Type B pancreatic cell (in vitro differentiated cells): ENCODE results near the gene CDHR2. TPM values are rescaled to one million over a fixed set of nuclear protein-coding genes. Genes with fewer than 3 reads are reported as not detected.

ENCODE experiments used
- DNase-seq: peaks from one replicate; pipeline ENCODE4 v3.0.0; 2021; ENCODE audit warnings: mixed read lengths; ENCODE audit not compliant: unreplicated experiment; ENCODE audit errors: extremely low spot score
- H3K27ac Mint-ChIP-seq: 2 replicates; pipeline ENCODE4 v1.8.0; 2021; ENCODE audit warnings: mild to moderate bottlenecking, mixed read lengths
- H3K27me3 Mint-ChIP-seq: 2 replicates; pipeline ENCODE4 v1.8.0; 2021; ENCODE audit warnings: mixed read lengths
- H3K36me3 Mint-ChIP-seq: 2 replicates; pipeline ENCODE4 v1.8.0; 2021; ENCODE audit warnings: mixed read lengths
- H3K4me1 Mint-ChIP-seq: one replicate; pipeline ENCODE4 v1.8.0; 2021; ENCODE audit warnings: mixed read lengths; ENCODE audit not compliant: unreplicated experiment
- H3K4me3 Mint-ChIP-seq: 2 replicates; pipeline ENCODE4 v1.8.0; 2021; ENCODE audit warnings: mild to moderate bottlenecking, mixed read lengths
- H3K9me3 Mint-ChIP-seq: 2 replicates; pipeline ENCODE4 v1.8.0; 2021; ENCODE audit warnings: mixed read lengths
- CTCF ChIP-seq: fragments of 200-600 bp; sonication (generic); conservative IDR thresholded peaks from 2 replicates; pipeline ENCODE4 v1.5.0; 2021; ENCODE audit warnings: antibody characterized with exemption, mild to moderate bottlenecking
- total RNA-seq: library from RNA; stranded (reverse); gene quantifications from 2 replicates; pipeline ENCODE4 v1.2.1, GENCODE V29; 2021; ENCODE audit warnings: low replicate concordance

Gene CDHR2
- total RNA-seq, 1 donor from 2014 or later: 4.1 TPM

- H3K27me3 Mint-ChIP-seq: no peaks in the 10 kb centered on the region
- H3K9me3 Mint-ChIP-seq: no peaks in the 10 kb centered on the region
- H3K4me1 Mint-ChIP-seq: no peaks in the 10 kb centered on the region
- H3K4me3 Mint-ChIP-seq: no peak overlapping the region
- no peaks in the 10 kb centered on the region for H3K36me3 Mint-ChIP-seq
- H3K27ac Mint-ChIP-seq: no peak overlapping the region
- no peak for DNase-seq
- peak; percentile 71 for TF ChIP-seq CTCF
These were observed 29.3 kb downstream of the CDHR2 start for GRCh38 chr5:176578391-176578808.

- H3K27me3 Mint-ChIP-seq: no peaks in the 10 kb centered on the region
- H3K36me3 Mint-ChIP-seq: no peaks in the 10 kb centered on the region
- no peak overlapping the region for H3K27ac Mint-ChIP-seq
- H3K4me3 Mint-ChIP-seq: no peak overlapping the region
- no peaks in the 10 kb centered on the region for H3K4me1 Mint-ChIP-seq
- no peaks in the 10 kb centered on the region for H3K9me3 Mint-ChIP-seq
- no peak for DNase-seq
- no peak for TF ChIP-seq CTCF
These were observed 30.2 kb downstream of the CDHR2 start for GRCh38 chr5:176579323-176579722.

- H3K9me3 Mint-ChIP-seq: no peaks in the 10 kb centered on the region
- H3K27ac Mint-ChIP-seq: no peak overlapping the region
- no peaks in the 10 kb centered on the region for H3K4me1 Mint-ChIP-seq
- no peak for TF ChIP-seq CTCF
- H3K4me3 Mint-ChIP-seq: no peak overlapping the region
- DNase-seq: no peak
- H3K27me3 Mint-ChIP-seq: no peaks in the 10 kb centered on the region
- peaks cover 4% of the 10 kb centered on the region for H3K36me3 Mint-ChIP-seq
These were observed 32.2 kb downstream of the CDHR2 start for GRCh38 chr5:176581361-176581760.

GRCh38 chr5:176583076-176583475 is 33.9 kb downstream of the CDHR2 start:
- Mint-ChIP-seq H3K4me1 (no peaks in the 10 kb centered on the region), H3K27ac (no peak overlapping the region), H3K4me3 (no peak overlapping the region), H3K27me3 (no peaks in the 10 kb centered on the region), H3K36me3 (peaks cover 4% of the 10 kb centered on the region), H3K9me3 (no peaks in the 10 kb centered on the region)
- no peak for TF ChIP-seq CTCF
- no peak for DNase-seq

GRCh38 chr5:176587398-176587797 is 38.3 kb downstream of the CDHR2 start:
- no peak for DNase-seq
- no peak for TF ChIP-seq CTCF
- Mint-ChIP-seq H3K9me3 (no peaks in the 10 kb centered on the region), H3K4me1 (no peaks in the 10 kb centered on the region), H3K4me3 (no peak overlapping the region), H3K27me3 (no peaks in the 10 kb centered on the region), H3K27ac (no peak overlapping the region), H3K36me3 (peaks cover 4% of the 10 kb centered on the region)

- Mint-ChIP-seq H3K4me3 (no peak overlapping the region), H3K9me3 (no peaks in the 10 kb centered on the region), H3K36me3 (peaks cover 4% of the 10 kb centered on the region), H3K27me3 (no peaks in the 10 kb centered on the region), H3K4me1 (no peaks in the 10 kb centered on the region), H3K27ac (no peak overlapping the region)
- no peak for DNase-seq
- TF ChIP-seq CTCF: no peak
These were observed 39.2 kb downstream of the CDHR2 start for GRCh38 chr5:176588297-176588696.
